H1 (cell line): Measurements from ENCODE around the gene PAX6. TPM values are rescaled to one million over a fixed set of nuclear protein-coding genes. Genes with fewer than 3 reads are reported as not detected.

ENCODE experiments used
- CHD1 ChIP-seq: IDR thresholded peaks from 2 replicates; pipeline ENCODE4 v1.6.1; 2012; ENCODE audit warnings: low read depth, low read length, improper control_type of control experiment
- CTBP2 ChIP-seq: IDR thresholded peaks from 2 replicates; pipeline ENCODE4 v1.7.0; 2011; ENCODE audit warnings: borderline replicate concordance, mild to moderate bottlenecking, moderate library complexity, mixed read lengths, low read length; ENCODE audit not compliant: insufficient read depth, insufficient read length
- EGR1 ChIP-seq: IDR thresholded peaks from 2 replicates; pipeline ENCODE4 v1.6.1; 2011; ENCODE audit warnings: low read depth, low read length, borderline replicate concordance
- EZH2 ChIP-seq: fragments of 200-600 bp; sonication (generic); IDR thresholded peaks from 2 replicates; pipeline ENCODE4 v1.7.1; 2012; ENCODE audit warnings: low read depth, mild to moderate bottlenecking, moderate library complexity, low read length, inconsistent platforms; ENCODE audit not compliant: severe bottlenecking
- FOSL1 ChIP-seq: IDR thresholded peaks from 2 replicates; pipeline ENCODE4 v1.6.1; 2011; ENCODE audit warnings: mild to moderate bottlenecking, low read depth, low read length, moderate library complexity; ENCODE audit not compliant: insufficient read depth
- GTF2F1 ChIP-seq: IDR thresholded peaks from 2 replicates; pipeline ENCODE4 v1.6.1; 2012; ENCODE audit warnings: low read depth, low read length, improper control_type of control experiment, borderline replicate concordance
- HDAC2 ChIP-seq, 2 experiments: fragments of 300-600 bp in 1 of 2; sonication (generic) in 1 of 2; IDR thresholded peaks; 2 replicates each; pipeline ENCODE4 v1.6.1; 2011 to 2012; ENCODE audit warnings: low read depth in 2 of 2, low read length in 2 of 2, mild to moderate bottlenecking in 2 of 2, moderate library complexity in 2 of 2, borderline replicate concordance in 1 of 2, inconsistent platforms in 1 of 2
- KDM4A ChIP-seq: IDR thresholded peaks from one replicate; pipeline ENCODE4 v1.7.1; 2012; ENCODE audit warnings: low read depth, mild to moderate bottlenecking, moderate library complexity, low read length, inconsistent platforms; ENCODE audit not compliant: severe bottlenecking
- MAFK ChIP-seq: IDR thresholded peaks from 2 replicates; pipeline ENCODE4 v1.6.1; 2012; ENCODE audit warnings: low read depth, mild to moderate bottlenecking, improper control_type of control experiment, low read length
- NANOG ChIP-seq: IDR thresholded peaks from 2 replicates; pipeline ENCODE4 v1.6.1; 2011; ENCODE audit warnings: low read length, low read depth, mild to moderate bottlenecking, inconsistent platforms; ENCODE audit not compliant: insufficient read depth, poor library complexity, severe bottlenecking
- POLR2AphosphoS5 ChIP-seq: IDR thresholded peaks from 2 replicates; pipeline ENCODE4 v1.6.1; 2011; ENCODE audit warnings: low read depth, low read length
- RFX5 ChIP-seq: IDR thresholded peaks from 2 replicates; pipeline ENCODE4 v1.6.1; 2011; ENCODE audit warnings: low read depth, low read length, improper control_type of control experiment, borderline replicate concordance
- RNF2 ChIP-seq: fragments of 200-900, 300-1000 bp; sonication (generic); IDR thresholded peaks from 2 replicates; pipeline ENCODE4 v1.7.1; 2016; ENCODE audit warnings: borderline replicate concordance, low read depth, mild to moderate bottlenecking, antibody characterized with exemption, low read length; ENCODE audit not compliant: poor library complexity, severe bottlenecking; ENCODE audit errors: missing control alignments
- SIN3A ChIP-seq, 2 experiments: IDR thresholded peaks in 1 of 2; conservative IDR thresholded peaks in 1 of 2; 2 replicates each; pipeline ENCODE4 v1.6.1; 2011 to 2012; ENCODE audit warnings: low read length in 2 of 2, improper control_type of control experiment in 1 of 2, low read depth in 1 of 2, mild to moderate bottlenecking in 1 of 2
- SIX5 ChIP-seq: IDR thresholded peaks from 2 replicates; pipeline ENCODE4 v1.6.1; 2011; ENCODE audit warnings: mild to moderate bottlenecking, low read depth, low read length
- SP1 ChIP-seq: IDR thresholded peaks from 2 replicates; pipeline ENCODE4 v1.6.1; 2011; ENCODE audit warnings: low read depth, low read length
- SP2 ChIP-seq: IDR thresholded peaks from 2 replicates; pipeline ENCODE4 v1.6.1; 2012; ENCODE audit warnings: mild to moderate bottlenecking, low read length, inconsistent platforms
- TAF7 ChIP-seq: optimal IDR thresholded peaks from 2 replicates; pipeline ENCODE3; 2011; ENCODE audit warnings: low read depth, mild to moderate bottlenecking, inconsistent platforms, low read length, moderate library complexity, borderline replicate concordance
- TBP ChIP-seq: IDR thresholded peaks from 2 replicates; pipeline ENCODE4 v1.6.1; 2011; ENCODE audit warnings: low read depth, low read length, improper control_type of control experiment
- TEAD4 ChIP-seq: IDR thresholded peaks from 2 replicates; pipeline ENCODE4 v1.6.1; 2012; ENCODE audit warnings: low read depth, low read length, inconsistent platforms, mixed read lengths
- USF2 ChIP-seq: IDR thresholded peaks from 2 replicates; pipeline ENCODE4 v1.6.1; 2011; ENCODE audit warnings: low read length, improper control_type of control experiment
- polyA plus RNA-seq, 7 experiments: library from polyadenylated mRNA; depleted of rRNA in 3 of 7; stranded (reverse) in 5 of 7; unstranded in 2 of 7; fragments of >200 nt in 5 of 7; fragments of 200-250 nt in 2 of 7; gene quantifications; 1 replicate in 5 of 7; 2 replicates in 1 of 7; 4 replicates in 1 of 7; pipeline versions ENCODE4 v1.2.1 to v1.2.3, GENCODE V29; 2011 to 2013; ENCODE audit warnings: missing spikeins in 2 of 7, mixed read lengths in 2 of 7
- total RNA-seq: library from RNA; stranded (reverse); fragmentation: NEBNext Ultra II Directional; extraction: Animal tissue kit (Norgen Biotek cat#: 25700); gene quantifications from 2 replicates; pipeline ENCODE4 v1.2.1, GENCODE V29; 2021

The PAX6 gene
- total and polyA plus RNA-seq, 2 of the 8 experiments (the other 6 are each of a cell fraction or from before 2014, with no cell fraction given): 0.30 to 0.65 TPM

- TF ChIP-seq HDAC2 (IDR thresholded peaks at IDR 0.05; ENCODE audit: borderline replicate concordance in 1 of 2, low read depth in 2 of 2, low read length in 2 of 2): no peak; a peak in 1 of 4 replicates
- 0 out of 2 replicates have a peak, but pooled peaks have one; percentile 20 for TF ChIP-seq EGR1
- TF ChIP-seq TBP: no peak
- no peak for TF ChIP-seq MAFK
- TF ChIP-seq RFX5: no peak
- TF ChIP-seq CTBP2: no peak
- TF ChIP-seq KDM4A: peak; percentile 76
- no peak for TF ChIP-seq POLR2AphosphoS5
- peak; percentile 62 for TF ChIP-seq EZH2
- no peak for TF ChIP-seq SP2
- peak; percentile 35 for TF ChIP-seq TAF7
- TF ChIP-seq TEAD4: no peak
- TF ChIP-seq CHD1: no peak
- no peak for TF ChIP-seq USF2
- no peak for TF ChIP-seq FOSL1
- TF ChIP-seq GTF2F1: no peak
- TF ChIP-seq RNF2: no peak
- peak; percentile 19 to 55; a peak in 1 of 4 replicates for TF ChIP-seq SIN3A (conservative IDR thresholded peaks at IDR 0.05 in 1 of 2, IDR thresholded peaks at IDR 0.05 in 1 of 2; ENCODE audit: low read depth in 1 of 2, low read length in 2 of 2)
- TF ChIP-seq NANOG: no peak
- no peak for TF ChIP-seq SIX5
- TF ChIP-seq SP1: peak; percentile 43; the same call in 1 of the 2 replicates
Observed at GRCh38 chr11:31798554-31799434, 12.3 kb downstream of the PAX6 start (continued).
